H9 (cell line): Measurements from ENCODE around the gene CYB5R3. TPM values are rescaled to one million over a fixed set of nuclear protein-coding genes. Genes with fewer than 3 reads are reported as not detected.

Experiments used
- DNase-seq: peaks from one replicate; pipeline ENCODE4 v3.0.0-alpha.2; 2017
- H2AFZ ChIP-seq: one replicate; pipeline ENCODE4 v1.6.1; 2013; ENCODE audit warnings: mild to moderate bottlenecking, low read length, control low read depth, moderate library complexity
- H2AK5ac ChIP-seq: 2 replicates; pipeline ENCODE4 v1.6.1; 2013; ENCODE audit warnings: low read length, control low read depth, mixed read lengths; ENCODE audit not compliant: insufficient read length
- H2BK120ac ChIP-seq: one replicate; pipeline ENCODE4 v1.6.1; 2013; ENCODE audit warnings: low read depth, mild to moderate bottlenecking, low read length, control low read depth, inconsistent platforms; ENCODE audit not compliant: poor library complexity, severe bottlenecking
- H2BK12ac ChIP-seq: 2 replicates; pipeline ENCODE4 v1.6.1; 2013; ENCODE audit warnings: low read length, control low read depth, mixed read lengths, low read depth; ENCODE audit not compliant: insufficient read length
- H2BK15ac ChIP-seq: 2 replicates; pipeline ENCODE4 v1.6.1; 2013; ENCODE audit warnings: low read depth, low read length, control low read depth
- H2BK20ac ChIP-seq: one replicate; pipeline ENCODE4 v1.6.1; 2013; ENCODE audit warnings: low read depth, mild to moderate bottlenecking, low read length, control low read depth, inconsistent platforms; ENCODE audit not compliant: poor library complexity, severe bottlenecking
- H2BK5ac ChIP-seq: 2 replicates; pipeline ENCODE4 v1.6.1; 2013; ENCODE audit warnings: low read length, control low read depth, mixed read lengths; ENCODE audit not compliant: insufficient read length
- H3K14ac ChIP-seq: 2 replicates; pipeline ENCODE4 v1.6.1; 2013; ENCODE audit warnings: low read length, control low read depth; ENCODE audit not compliant: insufficient read depth
- H3K18ac ChIP-seq: 2 replicates; pipeline ENCODE4 v1.6.1; 2013; ENCODE audit warnings: low read depth, mild to moderate bottlenecking, mixed read lengths, low read length, control low read depth; ENCODE audit not compliant: insufficient read length
- H3K23ac ChIP-seq: 2 replicates; pipeline ENCODE4 v1.6.1; 2013; ENCODE audit warnings: low read length, control low read depth, mixed read lengths, low read depth; ENCODE audit not compliant: insufficient read length
- H3K23me2 ChIP-seq: 2 replicates; pipeline ENCODE4 v1.6.1; 2013; ENCODE audit warnings: low read depth, mild to moderate bottlenecking, mixed read lengths, low read length, control low read depth; ENCODE audit not compliant: insufficient read length, poor library complexity, severe bottlenecking
- H3K27ac ChIP-seq: 2 replicates; pipeline ENCODE4 v1.5.1; 2013; ENCODE audit warnings: low read length, control low read depth, mixed read lengths, low read depth; ENCODE audit not compliant: insufficient read length
- H3K27me3 ChIP-seq: 2 replicates; pipeline ENCODE4 v1.6.1; 2013; ENCODE audit warnings: low read length, control low read depth, inconsistent platforms; ENCODE audit not compliant: insufficient read depth
- H3K4ac ChIP-seq: 2 replicates; pipeline ENCODE4 v1.6.1; 2013; ENCODE audit warnings: low read depth, mild to moderate bottlenecking, control low read depth, inconsistent platforms, low read length, moderate library complexity
- H3K4me1 ChIP-seq: 2 replicates; pipeline ENCODE4 v1.6.1; 2013; ENCODE audit warnings: low read length, control low read depth, inconsistent platforms; ENCODE audit not compliant: insufficient read depth
- H3K4me2 ChIP-seq: 2 replicates; pipeline ENCODE4 v1.6.1; 2013; ENCODE audit warnings: low read length, control low read depth, mixed read lengths; ENCODE audit not compliant: insufficient read length, insufficient read depth
- H3K56ac ChIP-seq: 2 replicates; pipeline ENCODE4 v1.6.1; 2013; ENCODE audit warnings: low read depth, mild to moderate bottlenecking, mixed read lengths, low read length, control low read depth; ENCODE audit not compliant: insufficient read length
- H3K79me1 ChIP-seq: 2 replicates; pipeline ENCODE4 v1.6.1; 2013; ENCODE audit warnings: low read depth, mild to moderate bottlenecking, moderate library complexity, low read length, control low read depth, inconsistent platforms; ENCODE audit not compliant: insufficient read depth, poor library complexity, severe bottlenecking
- H3K79me2 ChIP-seq: 2 replicates; pipeline ENCODE4 v1.6.1; 2013; ENCODE audit warnings: low read length, control low read depth, inconsistent platforms; ENCODE audit not compliant: insufficient read depth
- H3K9ac ChIP-seq: 2 replicates; pipeline ENCODE4 v1.6.1; 2013; ENCODE audit warnings: low read length, control low read depth, mixed read lengths; ENCODE audit not compliant: insufficient read length; ENCODE audit errors: extremely low read depth
- H3K9me3 ChIP-seq: one replicate; pipeline ENCODE4 v1.6.1; 2013; ENCODE audit warnings: low read depth, low read length, inconsistent platforms; ENCODE audit not compliant: control insufficient read depth
- H3T11ph ChIP-seq: one replicate; pipeline ENCODE4 v1.6.1; 2013; ENCODE audit warnings: mild to moderate bottlenecking, low read length, control low read depth, inconsistent platforms
- H4K20me1 ChIP-seq: one replicate; pipeline ENCODE4 v1.6.1; 2013; ENCODE audit not compliant: control insufficient read depth, insufficient read length, insufficient read depth
- H4K5ac ChIP-seq: 2 replicates; pipeline ENCODE4 v1.6.1; 2013; ENCODE audit warnings: low read depth, mild to moderate bottlenecking, mixed read lengths, low read length, control low read depth; ENCODE audit not compliant: insufficient read length
- H4K8ac ChIP-seq: replicated peaks from 2 replicates; pipeline ENCODE4 v1.6.1; 2013; ENCODE audit warnings: low read length, control low read depth, mixed read lengths, low read depth; ENCODE audit not compliant: insufficient read length
- H4K91ac ChIP-seq: 2 replicates; pipeline ENCODE4 v1.6.1; 2013; ENCODE audit warnings: low read depth, mild to moderate bottlenecking, moderate library complexity, mixed read lengths, low read length, control low read depth; ENCODE audit not compliant: insufficient read length
- H3K27ac Mint-ChIP-seq, 3 experiments: 2 replicates in 2 of 3; 3 replicates in 1 of 3; pipeline ENCODE4 v1.8.0; 2020 to 2021; ENCODE audit warnings: mixed read lengths in 3 of 3, mild to moderate bottlenecking in 1 of 3, moderate library complexity in 1 of 3
- H3K27me3 Mint-ChIP-seq: 2 replicates; pipeline ENCODE4 v1.8.0; 2021; ENCODE audit warnings: low read depth, mild to moderate bottlenecking, moderate library complexity, mixed read lengths
- H3K36me3 Mint-ChIP-seq, 3 experiments: 2 replicates in 2 of 3; 3 replicates in 1 of 3; pipeline ENCODE4 v1.8.0; 2020 to 2021; ENCODE audit warnings: low read depth in 3 of 3, mixed read lengths in 3 of 3; ENCODE audit not compliant: insufficient read depth in 1 of 3
- H3K4me1 Mint-ChIP-seq, 2 experiments: 2 replicates each; pipeline ENCODE4 v1.8.0; 2020; ENCODE audit warnings: mixed read lengths in 2 of 2
- H3K4me3 Mint-ChIP-seq, 2 experiments: 2 replicates in 1 of 2; 3 replicates in 1 of 2; pipeline ENCODE4 v1.8.0; 2020 to 2021; ENCODE audit warnings: mild to moderate bottlenecking in 2 of 2, mixed read lengths in 2 of 2, moderate library complexity in 1 of 2
- H3K9me3 Mint-ChIP-seq, 2 experiments: 2 replicates in 1 of 2; 3 replicates in 1 of 2; pipeline ENCODE4 v1.8.0; 2020; ENCODE audit warnings: mild to moderate bottlenecking in 2 of 2, mixed read lengths in 2 of 2, moderate library complexity in 1 of 2
- WGBS: extraction: QIAGEN DNeasy Blood & Tissue Kit; methylation state at CpG from one replicate; pipeline ENCODE4 v1.1.7; 2013; ENCODE audit warnings: missing lambda C conversion rate, low lambda C conversion rate, mixed read lengths; ENCODE audit not compliant: insufficient read length; ENCODE audit errors: extremely low coverage; 5-methylcytosine and 5-hydroxymethylcytosine counted together
- total RNA-seq: library from RNA; stranded (reverse); gene quantifications from 2 replicates; pipeline ENCODE4 v1.2.1, GENCODE V29; 2021
- TF ChIP-seq, protein P1 (sequence below): fragments of 200-600 bp; sonication (generic); conservative IDR thresholded peaks from 3 replicates; pipeline ENCODE4 v1.8.0; 2021; ENCODE audit warnings: antibody characterized with exemption, mild to moderate bottlenecking

Gene CYB5R3
- total RNA-seq, 1 experiment from 2014 or later, result 97.4 TPM

DNA sequence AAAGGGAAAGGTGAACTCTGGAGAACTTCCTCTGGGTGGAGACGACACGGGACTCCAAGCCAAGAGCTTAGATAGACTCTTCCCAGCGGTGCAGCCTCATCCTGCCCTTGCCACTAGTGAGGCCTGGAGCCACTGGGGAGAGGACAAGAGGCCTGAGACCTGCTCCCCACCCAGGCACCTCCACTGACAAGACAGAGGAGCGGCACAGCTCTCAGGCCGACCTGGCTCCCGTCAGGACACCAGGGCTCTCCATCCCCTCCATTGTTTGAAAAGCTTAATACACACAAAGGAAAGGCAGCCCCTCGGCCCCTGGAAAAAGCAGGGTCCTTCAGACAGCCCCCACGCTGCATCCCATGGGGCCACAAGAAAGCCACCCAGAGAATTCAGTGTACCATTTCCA lies 64.1 kb downstream of the CYB5R3 start:
- peaks cover 8 to 11% of the 10 kb centered on the region in 2 experiments for H3K4me1 Mint-ChIP-seq
- no peak overlapping the region for H3T11ph ChIP-seq
- no peak overlapping the region for H3K9ac ChIP-seq
- no peaks in the 10 kb centered on the region for H3K4me1 ChIP-seq
- H3K27ac Mint-ChIP-seq, result no peak overlapping the region; a peak in 1 of 7 replicates
- no peak overlapping the region for H2BK120ac ChIP-seq
- no peaks in the 10 kb centered on the region for H3K23me2 ChIP-seq
- H3K14ac ChIP-seq, result no peak overlapping the region
- no peaks in the 10 kb centered on the region for H3K27me3 Mint-ChIP-seq
- H3K4me3 Mint-ChIP-seq, result no peak overlapping the region
- no peak overlapping the region for H3K56ac ChIP-seq
- no peak overlapping the region for H2BK15ac ChIP-seq
- no CpG with 5 or more reads among the region's 8 CpGs for WGBS
- no peaks in the 10 kb centered on the region; the same call in 1 of the 2 replicates for H3K79me2 ChIP-seq
- H2AK5ac ChIP-seq, result no peak overlapping the region
- no peak overlapping the region for H2AFZ ChIP-seq
- no peaks in the 10 kb centered on the region for H3K9me3 ChIP-seq
- no peak overlapping the region for H3K4ac ChIP-seq
- H2BK20ac ChIP-seq, result no peak overlapping the region
- no peaks in the 10 kb centered on the region for H3K27me3 ChIP-seq
- no peak overlapping the region for H3K4me2 ChIP-seq
- TF ChIP-seq, protein P1, sequence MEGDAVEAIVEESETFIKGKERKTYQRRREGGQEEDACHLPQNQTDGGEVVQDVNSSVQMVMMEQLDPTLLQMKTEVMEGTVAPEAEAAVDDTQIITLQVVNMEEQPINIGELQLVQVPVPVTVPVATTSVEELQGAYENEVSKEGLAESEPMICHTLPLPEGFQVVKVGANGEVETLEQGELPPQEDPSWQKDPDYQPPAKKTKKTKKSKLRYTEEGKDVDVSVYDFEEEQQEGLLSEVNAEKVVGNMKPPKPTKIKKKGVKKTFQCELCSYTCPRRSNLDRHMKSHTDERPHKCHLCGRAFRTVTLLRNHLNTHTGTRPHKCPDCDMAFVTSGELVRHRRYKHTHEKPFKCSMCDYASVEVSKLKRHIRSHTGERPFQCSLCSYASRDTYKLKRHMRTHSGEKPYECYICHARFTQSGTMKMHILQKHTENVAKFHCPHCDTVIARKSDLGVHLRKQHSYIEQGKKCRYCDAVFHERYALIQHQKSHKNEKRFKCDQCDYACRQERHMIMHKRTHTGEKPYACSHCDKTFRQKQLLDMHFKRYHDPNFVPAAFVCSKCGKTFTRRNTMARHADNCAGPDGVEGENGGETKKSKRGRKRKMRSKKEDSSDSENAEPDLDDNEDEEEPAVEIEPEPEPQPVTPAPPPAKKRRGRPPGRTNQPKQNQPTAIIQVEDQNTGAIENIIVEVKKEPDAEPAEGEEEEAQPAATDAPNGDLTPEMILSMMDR, result no peak
- H4K5ac ChIP-seq, result no peak overlapping the region
- no peaks in the 10 kb centered on the region; a peak in 1 of 5 replicates for H3K9me3 Mint-ChIP-seq
- H3K18ac ChIP-seq, result no peak overlapping the region
- no peaks in the 10 kb centered on the region for H3K79me1 ChIP-seq
- no peak for DNase-seq
- no peaks in the 10 kb centered on the region for H4K20me1 ChIP-seq
- peaks cover 37 to 75% (median 59%) of the 10 kb centered on the region in 3 experiments for H3K36me3 Mint-ChIP-seq
- H4K91ac ChIP-seq, result no peak overlapping the region
- H3K27ac ChIP-seq, result no peak overlapping the region
- H2BK12ac ChIP-seq, result no peak overlapping the region
- no peak overlapping the region for H4K8ac ChIP-seq
- no peak overlapping the region for H2BK5ac ChIP-seq
- no peak overlapping the region for H3K23ac ChIP-seq
